HCEC 1CT (cell line): ENCODE results near the gene PANK4.
"Not testable (repeated sequence)": the region's sequence is repeated elsewhere in the genome, so short reads cannot be mapped to it uniquely, and the experiment has no call there.

Experiments
- DNase-seq: peaks from one replicate; pipeline ENCODE4 v3.0.0-alpha.2; 2017

Gene PANK4

GRCh38 chr1:2525920-2526823, at the start of gene PANK4:
TSS of gene PANK4 (minus strand) at chr1:2526596. CDS start at chr1:2526587, 9 bp downstream.
- DNase-seq, result peak; percentile 94

GRCh38 chr1:2574350-2574749, 48.0 kb upstream of the PANK4 start:
- no peak for DNase-seq

GRCh38 chr1:2573250-2573920, 47.0 kb upstream of the PANK4 start:
- DNase-seq, result no peak

GRCh38 chr1:2571348-2571747, 45.0 kb upstream of the PANK4 start:
- DNase-seq, result no peak

GRCh38 chr1:2570332-2570731, 43.9 kb upstream of the PANK4 start:
- DNase-seq, result no peak

GRCh38 chr1:2569703-2570102, 43.3 kb upstream of the PANK4 start:
- DNase-seq, result not testable (repeated sequence)

GRCh38 chr1:2569060-2569459, 42.7 kb upstream of the PANK4 start:
- no peak for DNase-seq

- not testable (repeated sequence) for DNase-seq
These were observed 41.9 kb upstream of the PANK4 start for GRCh38 chr1:2568187-2568816.

GRCh38 chr1:2567083-2567679, 40.8 kb upstream of the PANK4 start:
- DNase-seq, result no peak

- no peak for DNase-seq
These were observed 40.0 kb upstream of the PANK4 start for GRCh38 chr1:2566101-2567045.

- no peak for DNase-seq
These were observed 38.5 kb upstream of the PANK4 start for GRCh38 chr1:2564815-2565374.

- no peak for DNase-seq
These were observed 37.8 kb upstream of the PANK4 start for GRCh38 chr1:2564006-2564814.

- no peak for DNase-seq
These were observed 36.8 kb upstream of the PANK4 start for GRCh38 chr1:2563205-2563604.

- no peak for DNase-seq
These were observed 35.8 kb upstream of the PANK4 start for GRCh38 chr1:2561898-2562895.

- DNase-seq, result no peak
These were observed 35.0 kb upstream of the PANK4 start for GRCh38 chr1:2561446-2561845.

- no peak for DNase-seq
These were observed 34.1 kb upstream of the PANK4 start for GRCh38 chr1:2560299-2561073.

- no peak for DNase-seq
These were observed 33.3 kb upstream of the PANK4 start for GRCh38 chr1:2559509-2560298.

GRCh38 chr1:2558861-2559260, 32.5 kb upstream of the PANK4 start:
- DNase-seq, result no peak
